ENCODE data around the gene GPR39. TPM values are rescaled to one million over a fixed set of nuclear protein-coding genes. Genes with fewer than 3 reads are reported as not detected.
"Not testable (repeated sequence)": the region's sequence is repeated elsewhere in the genome, so short reads cannot be mapped to it uniquely, and the experiment has no call there.

GPR39 gene
- total RNA-seq, 1 donor from 2014 or later, result not detected

DNA sequence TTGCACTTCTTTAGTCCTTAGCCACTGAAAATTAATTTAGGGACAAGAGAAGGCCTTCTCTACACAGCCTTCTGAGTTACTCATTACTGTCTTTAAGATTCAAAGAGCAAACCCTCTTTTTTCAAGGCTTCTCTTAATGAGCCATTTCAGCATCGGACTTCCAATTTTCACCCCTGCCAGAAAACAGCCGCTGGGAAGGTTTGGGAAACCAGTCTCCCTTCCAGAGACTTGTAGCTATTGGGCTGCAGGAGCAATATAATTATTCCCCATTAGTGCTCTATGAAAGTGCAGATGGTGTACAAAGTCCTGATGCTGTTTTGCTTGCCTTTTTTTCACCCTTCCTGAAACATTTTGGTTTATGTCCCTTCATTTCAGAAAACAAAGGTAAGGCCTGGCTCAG lies 79.3 kb downstream of the GPR39 start:
- Mint-ChIP-seq H3K36me3 (ENCODE audit: low read depth) (no peaks in the 10 kb centered on the region), H3K27me3 (ENCODE audit: insufficient read depth) (no peaks in the 10 kb centered on the region), H3K9me3 (peaks cover 4% of the 10 kb centered on the region), H3K27ac (no peak overlapping the region), H3K4me3 (no peak overlapping the region), H3K4me1 (ENCODE audit: low read depth) (no peaks in the 10 kb centered on the region)
- intact Hi-C loops (cut with micrococcal nuclease), result no loop called here
- no peak for DNase-seq (ENCODE audit: low spot score)

DNA sequence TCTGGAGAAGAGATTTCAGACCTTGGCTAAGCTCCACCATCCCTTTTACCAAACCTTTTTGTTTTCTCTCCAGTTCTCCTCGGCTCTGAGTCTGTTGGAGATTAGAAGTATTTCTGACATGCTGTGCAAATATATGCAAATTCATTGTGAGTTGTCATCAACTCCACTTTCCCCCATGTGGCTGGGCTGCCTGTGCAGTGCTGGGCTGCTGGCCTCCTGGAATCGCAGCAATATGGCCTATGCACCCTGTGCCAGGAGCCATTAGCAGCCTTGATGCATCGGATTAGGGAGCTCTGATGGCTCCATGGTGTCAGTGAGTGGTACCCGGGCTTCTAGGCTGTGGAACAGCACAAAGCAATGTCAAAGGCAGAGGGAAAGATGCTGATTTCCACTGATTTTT lies 80.0 kb downstream of the GPR39 start:
- DNase-seq (ENCODE audit: low spot score), result no peak
- Mint-ChIP-seq H3K4me3 (no peak overlapping the region), H3K36me3 (ENCODE audit: low read depth) (no peaks in the 10 kb centered on the region), H3K4me1 (ENCODE audit: low read depth) (no peaks in the 10 kb centered on the region), H3K9me3 (peaks cover 7% of the 10 kb centered on the region), H3K27ac (no peak overlapping the region), H3K27me3 (ENCODE audit: insufficient read depth) (no peaks in the 10 kb centered on the region)
- intact Hi-C loops (cut with micrococcal nuclease), result no loop called here

DNA sequence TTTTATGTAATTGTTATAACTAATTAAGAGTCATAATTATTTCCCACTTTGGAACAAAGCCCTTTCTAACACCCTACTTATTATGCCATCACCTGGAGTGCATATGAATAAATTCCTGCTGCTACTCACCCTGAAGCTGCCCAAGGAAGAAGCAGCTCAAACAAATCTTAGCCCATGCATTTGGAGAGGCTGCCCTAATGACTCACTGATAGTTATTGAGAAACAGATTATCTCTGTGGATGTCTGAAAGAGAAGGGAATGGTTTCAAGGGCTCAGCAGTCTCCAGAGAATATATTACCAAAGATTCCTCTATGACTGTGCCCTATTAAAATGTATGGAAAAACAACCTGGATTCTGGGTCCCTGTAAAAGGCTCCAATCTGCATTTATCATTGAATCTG lies 81.0 kb downstream of the GPR39 start:
- no peaks in the 10 kb centered on the region for H3K36me3 Mint-ChIP-seq (ENCODE audit: low read depth)
- no peak overlapping the region for H3K4me3 Mint-ChIP-seq
- H3K9me3 Mint-ChIP-seq, result peaks cover 11% of the 10 kb centered on the region
- H3K27me3 Mint-ChIP-seq (ENCODE audit: insufficient read depth), result no peaks in the 10 kb centered on the region
- intact Hi-C loops (cut with micrococcal nuclease), result no loop called here
- no peak for DNase-seq (ENCODE audit: low spot score)
- no peak overlapping the region for H3K27ac Mint-ChIP-seq
- H3K4me1 Mint-ChIP-seq (ENCODE audit: low read depth), result no peaks in the 10 kb centered on the region

DNA sequence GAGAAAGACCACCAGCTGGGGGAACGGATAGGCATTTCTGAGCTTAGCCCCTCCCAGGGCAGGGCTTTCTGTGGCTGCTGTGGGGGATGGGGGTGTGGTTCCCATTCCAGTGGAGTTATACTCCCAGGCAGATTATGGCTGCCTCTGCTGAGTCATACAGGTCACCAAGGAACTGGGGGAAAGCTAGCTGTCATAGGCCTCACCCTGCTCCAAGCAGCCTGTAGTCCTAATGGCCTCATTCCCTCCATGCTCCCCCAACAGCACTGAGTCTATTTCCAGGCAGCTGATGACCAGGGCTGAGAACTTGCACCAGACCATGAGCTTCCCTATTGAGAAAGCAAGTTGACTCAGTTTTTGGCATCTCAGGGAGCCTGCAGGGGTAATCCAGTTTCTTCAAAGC lies 87.1 kb downstream of the GPR39 start:
- intact Hi-C loops (cut with micrococcal nuclease), result no loop called here
- Mint-ChIP-seq H3K4me3 (no peak overlapping the region), H3K27ac (no peak overlapping the region), H3K4me1 (ENCODE audit: low read depth) (no peaks in the 10 kb centered on the region), H3K36me3 (ENCODE audit: low read depth) (no peaks in the 10 kb centered on the region), H3K27me3 (ENCODE audit: insufficient read depth) (no peaks in the 10 kb centered on the region), H3K9me3 (peaks cover 20% of the 10 kb centered on the region)
- DNase-seq (ENCODE audit: low spot score), result no peak

DNA sequence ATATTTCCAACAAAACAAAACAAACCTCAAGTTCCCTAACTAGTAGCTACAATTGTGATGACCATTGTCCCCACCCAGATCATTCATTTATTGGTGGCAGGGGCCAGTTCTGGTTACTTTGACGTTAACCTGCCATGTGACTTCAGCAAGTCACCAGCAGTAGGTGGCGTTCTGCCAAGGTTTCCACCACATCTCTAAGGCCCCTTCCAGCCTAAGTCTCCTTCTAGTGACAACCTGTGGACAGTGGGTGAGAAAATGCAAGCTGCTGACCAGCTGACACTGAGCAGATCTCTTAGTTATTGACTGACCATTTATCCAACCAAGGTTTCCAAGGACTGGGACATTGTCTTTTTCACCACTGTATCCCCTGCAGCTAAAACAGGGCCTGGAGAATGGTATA lies 98.4 kb downstream of the GPR39 start:
- H3K27me3 Mint-ChIP-seq (ENCODE audit: insufficient read depth), result no peaks in the 10 kb centered on the region

DNA sequence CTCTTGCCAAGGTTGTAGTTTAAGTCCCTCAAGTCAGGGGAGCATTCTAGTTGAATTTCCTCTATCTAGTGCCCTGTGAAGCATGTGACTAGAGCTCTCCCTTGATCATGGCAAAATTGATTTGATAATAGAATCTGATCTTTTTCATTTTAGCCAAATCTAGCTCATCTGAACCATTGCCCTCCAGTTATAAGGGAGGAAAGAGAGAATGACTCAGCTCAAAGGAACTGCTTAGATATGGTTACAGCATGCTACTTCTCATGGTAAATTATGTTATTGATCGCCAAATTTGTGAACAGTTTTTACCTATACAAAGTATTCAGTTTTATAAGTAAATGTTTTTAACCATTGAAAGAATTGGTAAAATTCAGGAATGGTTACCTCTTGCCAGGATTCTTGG lies 100.8 kb downstream of the GPR39 start:
- intact Hi-C loops (cut with micrococcal nuclease), result no loop called here
- Mint-ChIP-seq H3K36me3 (ENCODE audit: low read depth) (no peaks in the 10 kb centered on the region), H3K27me3 (ENCODE audit: insufficient read depth) (no peaks in the 10 kb centered on the region), H3K9me3 (no peaks in the 10 kb centered on the region), H3K4me3 (no peak overlapping the region), H3K27ac (no peak overlapping the region), H3K4me1 (ENCODE audit: low read depth) (no peaks in the 10 kb centered on the region)
- DNase-seq (ENCODE audit: low spot score), result no peak

More for the DNA sequence above, 98.4 kb downstream of the GPR39 start:
- no peaks in the 10 kb centered on the region for H3K36me3 Mint-ChIP-seq (ENCODE audit: low read depth)
- no peak overlapping the region for H3K4me3 Mint-ChIP-seq
- intact Hi-C loops (cut with micrococcal nuclease), result no loop called here
- no peaks in the 10 kb centered on the region for H3K9me3 Mint-ChIP-seq
- no peaks in the 10 kb centered on the region for H3K4me1 Mint-ChIP-seq (ENCODE audit: low read depth)
- H3K27ac Mint-ChIP-seq, result no peak overlapping the region
- DNase-seq (ENCODE audit: low spot score), result no peak

DNA sequence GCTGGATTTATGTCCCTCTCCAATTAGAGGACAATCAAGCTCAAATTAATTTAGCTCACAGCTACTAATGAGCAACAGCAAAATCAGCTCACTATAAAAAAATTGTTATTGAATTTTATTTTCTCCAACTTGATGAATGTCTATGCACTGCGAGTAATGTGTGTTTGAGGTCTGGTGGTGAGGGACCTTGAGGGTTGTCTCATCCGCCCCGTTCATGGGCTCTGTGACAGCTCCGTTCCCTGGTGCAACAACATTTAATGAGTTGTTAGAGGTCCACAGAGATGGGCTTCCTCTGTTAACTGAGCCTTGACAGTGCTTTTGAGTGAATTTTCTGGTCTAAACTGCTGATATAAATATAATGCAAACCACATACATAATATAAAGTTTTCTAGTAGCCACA lies 101.7 kb downstream of the GPR39 start:
- H3K9me3 Mint-ChIP-seq, result no peaks in the 10 kb centered on the region
- no peaks in the 10 kb centered on the region for H3K27me3 Mint-ChIP-seq (ENCODE audit: insufficient read depth)
- H3K36me3 Mint-ChIP-seq (ENCODE audit: low read depth), result no peaks in the 10 kb centered on the region
- intact Hi-C loops (cut with micrococcal nuclease), result no loop called here
- no peak for DNase-seq (ENCODE audit: low spot score)
- H3K27ac Mint-ChIP-seq, result no peak overlapping the region
- H3K4me3 Mint-ChIP-seq, result no peak overlapping the region
- no peaks in the 10 kb centered on the region for H3K4me1 Mint-ChIP-seq (ENCODE audit: low read depth)

DNA sequence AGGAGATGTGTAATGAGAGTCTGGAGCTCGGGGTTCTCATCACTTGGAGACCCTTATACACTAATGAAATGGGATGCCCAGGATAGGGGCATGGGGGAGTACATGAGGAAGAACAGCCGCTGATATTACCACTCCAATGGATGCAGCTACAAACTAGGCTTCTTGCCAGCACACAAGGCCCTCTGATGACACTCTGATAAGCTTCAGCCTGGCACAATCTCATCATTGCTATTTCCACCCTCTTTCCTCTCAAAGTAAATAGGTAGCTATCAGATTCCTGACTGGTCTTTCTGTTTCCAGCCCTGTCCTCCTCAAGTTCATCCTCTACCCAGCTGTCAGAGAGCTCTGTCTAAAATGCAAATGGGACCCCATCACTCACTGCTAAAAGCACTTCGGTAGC lies 103.0 kb downstream of the GPR39 start:
- no peak overlapping the region for H3K27ac Mint-ChIP-seq
- no peaks in the 10 kb centered on the region for H3K36me3 Mint-ChIP-seq (ENCODE audit: low read depth)
- intact Hi-C loops (cut with micrococcal nuclease), result no loop called here
- DNase-seq (ENCODE audit: low spot score), result no peak
- H3K4me1 Mint-ChIP-seq (ENCODE audit: low read depth), result no peaks in the 10 kb centered on the region
- no peaks in the 10 kb centered on the region for H3K27me3 Mint-ChIP-seq (ENCODE audit: insufficient read depth)
- H3K4me3 Mint-ChIP-seq, result no peak overlapping the region
- no peaks in the 10 kb centered on the region for H3K9me3 Mint-ChIP-seq

DNA sequence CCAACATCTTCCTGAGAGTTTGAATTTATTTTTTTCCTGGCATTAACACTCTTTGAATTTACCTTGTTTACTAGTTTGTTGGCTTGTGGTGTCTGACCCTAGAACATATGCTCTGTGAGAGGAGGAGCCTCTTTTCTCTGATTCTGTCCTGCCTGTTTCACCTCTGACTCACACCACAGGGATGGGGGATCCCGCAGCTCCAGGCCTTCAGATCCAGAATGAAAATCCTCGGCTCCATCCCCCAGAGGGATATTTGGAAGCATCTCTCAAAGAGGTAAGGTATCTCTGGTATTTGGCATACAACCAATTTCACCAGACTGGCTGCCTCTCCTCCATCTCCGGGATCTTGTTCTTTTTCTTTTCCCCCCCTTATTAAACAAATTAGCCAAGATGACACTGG lies 104.7 kb downstream of the GPR39 start:
- no peaks in the 10 kb centered on the region for H3K36me3 Mint-ChIP-seq (ENCODE audit: low read depth)
- intact Hi-C loops (cut with micrococcal nuclease), result no loop called here
- H3K4me1 Mint-ChIP-seq (ENCODE audit: low read depth), result no peaks in the 10 kb centered on the region
- no peak overlapping the region for H3K27ac Mint-ChIP-seq
- DNase-seq (ENCODE audit: low spot score), result no peak
- no peaks in the 10 kb centered on the region for H3K9me3 Mint-ChIP-seq
- H3K4me3 Mint-ChIP-seq, result no peak overlapping the region
- H3K27me3 Mint-ChIP-seq (ENCODE audit: insufficient read depth), result no peaks in the 10 kb centered on the region

DNA sequence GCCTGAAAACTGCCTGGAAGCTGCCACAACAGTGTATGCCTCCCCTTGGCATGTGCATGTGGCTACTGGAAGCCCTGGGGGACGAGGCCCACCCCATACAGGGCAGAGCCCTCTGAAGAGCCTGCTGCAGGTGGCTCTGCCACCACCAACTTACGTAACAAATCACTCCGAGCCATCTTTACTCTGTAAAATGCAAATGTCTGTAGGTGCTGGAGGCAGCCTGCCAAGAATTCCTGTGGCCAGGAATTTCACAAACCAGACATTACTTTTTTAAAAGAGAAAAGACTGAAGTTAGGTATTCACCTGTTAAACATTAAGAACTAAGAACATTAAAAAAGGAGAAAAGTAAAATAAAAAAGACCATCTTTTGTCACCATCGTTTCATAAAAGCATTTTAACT lies 106.3 kb downstream of the GPR39 start:
- no peaks in the 10 kb centered on the region for H3K36me3 Mint-ChIP-seq (ENCODE audit: low read depth)
- intact Hi-C loops (cut with micrococcal nuclease), result no loop called here
- no peak for DNase-seq (ENCODE audit: low spot score)
- H3K9me3 Mint-ChIP-seq, result no peaks in the 10 kb centered on the region
- H3K4me1 Mint-ChIP-seq (ENCODE audit: low read depth), result no peaks in the 10 kb centered on the region
- H3K27ac Mint-ChIP-seq, result no peak overlapping the region
- no peak overlapping the region for H3K4me3 Mint-ChIP-seq
- H3K27me3 Mint-ChIP-seq (ENCODE audit: insufficient read depth), result no peaks in the 10 kb centered on the region

DNA sequence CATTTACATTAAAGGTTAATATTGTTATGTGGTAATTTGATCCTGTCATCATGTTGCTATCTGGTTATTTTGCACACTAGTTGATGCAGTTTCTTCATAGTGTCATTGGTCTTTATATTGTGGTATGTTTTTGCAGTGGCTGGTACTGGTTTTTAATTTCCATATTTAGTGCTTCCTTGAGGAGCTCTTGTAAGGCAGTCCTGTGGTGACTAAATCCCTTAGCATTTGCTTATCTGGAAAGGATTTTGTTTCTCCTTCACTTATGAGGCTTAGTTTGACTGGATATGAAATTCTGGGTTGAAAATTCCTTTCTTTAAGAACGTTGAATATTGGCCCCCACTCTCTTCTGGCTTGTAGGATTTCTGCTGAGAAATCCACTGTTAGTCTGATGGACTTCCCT lies 120.5 kb downstream of the GPR39 start:
- H3K9me3 Mint-ChIP-seq; H3K4me3 Mint-ChIP-seq; DNase-seq (ENCODE audit: low spot score); H3K36me3 Mint-ChIP-seq (ENCODE audit: low read depth); H3K27ac Mint-ChIP-seq; H3K4me1 Mint-ChIP-seq (ENCODE audit: low read depth); H3K27me3 Mint-ChIP-seq (ENCODE audit: insufficient read depth); intact Hi-C loops (cut with micrococcal nuclease): not testable (repeated sequence)

DNA sequence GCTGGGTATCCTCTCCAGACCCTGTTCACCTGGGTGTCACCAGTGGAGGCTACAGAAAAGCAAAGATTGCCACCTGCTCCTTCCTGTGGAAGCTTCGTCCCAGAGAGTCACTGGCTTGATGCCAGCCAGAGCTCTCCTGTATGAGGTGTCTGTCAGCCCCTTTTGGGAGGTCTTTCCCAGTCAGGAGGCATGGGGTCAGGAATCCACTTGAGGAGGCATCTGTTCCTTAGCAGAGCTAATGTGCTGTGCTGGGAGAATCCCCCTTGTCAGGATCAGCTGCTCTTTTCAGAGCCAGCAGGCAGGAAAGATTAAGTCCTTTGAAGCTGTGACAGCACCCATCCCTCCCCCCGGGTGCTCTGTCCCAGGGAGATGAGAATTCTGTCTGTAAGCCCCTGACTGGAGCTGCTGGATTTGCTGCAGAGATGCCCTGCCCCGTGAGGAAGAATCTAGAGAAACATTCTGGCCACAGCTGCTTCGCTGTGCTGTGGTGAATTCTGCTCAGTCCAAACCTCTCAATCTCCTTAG lies 121.8 kb downstream of the GPR39 start:
- Mint-ChIP-seq H3K36me3 (ENCODE audit: low read depth) (no peaks in the 10 kb centered on the region), H3K9me3 (peaks cover 13% of the 10 kb centered on the region), H3K4me1 (ENCODE audit: low read depth) (no peaks in the 10 kb centered on the region), H3K4me3 (no peak overlapping the region), H3K27ac (no peak overlapping the region), H3K27me3 (ENCODE audit: insufficient read depth) (peaks cover 2% of the 10 kb centered on the region)
- intact Hi-C loops (cut with micrococcal nuclease), result no loop called here
- DNase-seq (ENCODE audit: low spot score), result no peak

DNA sequence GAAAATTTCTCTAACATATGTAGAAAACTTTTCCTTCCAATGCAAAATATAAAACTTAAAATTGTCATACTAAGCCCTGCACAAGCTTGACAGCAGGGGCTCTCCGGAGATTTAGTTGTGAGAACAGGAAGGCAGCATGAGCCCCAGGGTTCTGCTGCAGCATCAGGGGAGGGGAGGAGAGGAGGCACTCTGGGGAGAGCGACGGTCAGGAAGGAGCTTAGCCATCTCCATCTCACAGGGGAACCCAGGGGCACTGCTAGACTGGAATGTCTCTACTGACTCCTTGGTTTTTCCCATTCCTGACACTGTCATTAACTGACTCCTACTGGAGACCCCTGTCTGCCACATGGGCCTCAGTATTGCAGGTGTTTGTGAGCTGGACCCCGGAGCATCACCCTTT lies 123.6 kb downstream of the GPR39 start:
- Mint-ChIP-seq H3K27ac (no peak overlapping the region), H3K4me3 (no peak overlapping the region), H3K4me1 (ENCODE audit: low read depth) (no peaks in the 10 kb centered on the region), H3K9me3 (peaks cover 17% of the 10 kb centered on the region), H3K36me3 (ENCODE audit: low read depth) (no peaks in the 10 kb centered on the region), H3K27me3 (ENCODE audit: insufficient read depth) (peaks cover 2% of the 10 kb centered on the region)
- intact Hi-C loops (cut with micrococcal nuclease), result no loop called here
- DNase-seq (ENCODE audit: low spot score), result no peak

DNA sequence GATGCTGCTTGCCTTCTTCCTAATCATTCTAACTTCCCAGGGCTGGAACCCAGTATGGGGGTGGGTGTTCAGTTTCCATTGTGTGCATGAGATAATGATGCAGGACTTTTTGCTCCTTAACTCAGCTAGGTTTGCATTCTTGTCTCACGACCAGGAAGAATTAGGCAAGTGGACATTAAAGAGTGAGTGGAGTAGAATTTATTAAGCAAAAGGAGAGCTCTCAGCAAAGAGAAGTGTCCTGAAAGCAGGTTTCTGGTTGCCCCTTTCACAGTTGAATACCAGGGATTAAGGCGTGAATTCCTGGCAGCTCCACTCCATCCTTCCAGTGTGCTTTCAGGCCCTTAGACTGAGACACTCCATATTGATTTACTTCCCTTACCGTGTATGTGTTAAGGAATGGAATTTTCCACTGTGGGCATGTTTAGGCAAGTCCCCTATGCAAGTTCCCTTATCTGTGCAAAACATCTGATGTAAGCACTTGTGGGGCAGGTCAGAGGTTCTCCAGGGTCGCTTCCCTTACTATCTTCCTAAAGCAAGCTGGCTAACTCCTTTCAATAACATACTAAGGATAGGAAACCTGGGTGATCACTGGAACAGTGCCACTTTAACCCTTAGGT lies 126.5 kb downstream of the GPR39 start:
- Mint-ChIP-seq H3K4me3 (no peak overlapping the region), H3K27me3 (ENCODE audit: insufficient read depth) (peaks cover 2% of the 10 kb centered on the region), H3K27ac (no peak overlapping the region), H3K9me3 (peaks cover 12% of the 10 kb centered on the region), H3K4me1 (ENCODE audit: low read depth) (no peaks in the 10 kb centered on the region), H3K36me3 (ENCODE audit: low read depth) (no peaks in the 10 kb centered on the region)
- intact Hi-C loops (cut with micrococcal nuclease), result no loop called here
- no peak for DNase-seq (ENCODE audit: low spot score)

Data from activated T-helper 1 cell treated with anti-CD3 and anti-CD28 coated beads, Interleukin-12 subunit alpha, Interleukin-12 subunit beta, Interleukin-2, Interleukin-4 antibody, amounts not matched to agents 30 ng/mL and 10 ng/mL and 1 ng/mL, durations not matched to agents 14 hours and 24 hours and 36 hours (primary cell).